Medulla oblongata (tissue), 1 donor: ENCODE measurements around the gene SASS6.
A peak's percentile ranks its signal among the peaks of the same experiment; 100 is the strongest.

Source experiments
- DNase-seq: peaks from one replicate; pipeline ENCODE4 v3.0.0-alpha.2; 2015; ENCODE audit errors: extremely low spot score

Gene SASS6, protein sequence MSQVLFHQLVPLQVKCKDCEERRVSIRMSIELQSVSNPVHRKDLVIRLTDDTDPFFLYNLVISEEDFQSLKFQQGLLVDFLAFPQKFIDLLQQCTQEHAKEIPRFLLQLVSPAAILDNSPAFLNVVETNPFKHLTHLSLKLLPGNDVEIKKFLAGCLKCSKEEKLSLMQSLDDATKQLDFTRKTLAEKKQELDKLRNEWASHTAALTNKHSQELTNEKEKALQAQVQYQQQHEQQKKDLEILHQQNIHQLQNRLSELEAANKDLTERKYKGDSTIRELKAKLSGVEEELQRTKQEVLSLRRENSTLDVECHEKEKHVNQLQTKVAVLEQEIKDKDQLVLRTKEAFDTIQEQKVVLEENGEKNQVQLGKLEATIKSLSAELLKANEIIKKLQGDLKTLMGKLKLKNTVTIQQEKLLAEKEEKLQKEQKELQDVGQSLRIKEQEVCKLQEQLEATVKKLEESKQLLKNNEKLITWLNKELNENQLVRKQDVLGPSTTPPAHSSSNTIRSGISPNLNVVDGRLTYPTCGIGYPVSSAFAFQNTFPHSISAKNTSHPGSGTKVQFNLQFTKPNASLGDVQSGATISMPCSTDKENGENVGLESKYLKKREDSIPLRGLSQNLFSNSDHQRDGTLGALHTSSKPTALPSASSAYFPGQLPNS

DNA sequence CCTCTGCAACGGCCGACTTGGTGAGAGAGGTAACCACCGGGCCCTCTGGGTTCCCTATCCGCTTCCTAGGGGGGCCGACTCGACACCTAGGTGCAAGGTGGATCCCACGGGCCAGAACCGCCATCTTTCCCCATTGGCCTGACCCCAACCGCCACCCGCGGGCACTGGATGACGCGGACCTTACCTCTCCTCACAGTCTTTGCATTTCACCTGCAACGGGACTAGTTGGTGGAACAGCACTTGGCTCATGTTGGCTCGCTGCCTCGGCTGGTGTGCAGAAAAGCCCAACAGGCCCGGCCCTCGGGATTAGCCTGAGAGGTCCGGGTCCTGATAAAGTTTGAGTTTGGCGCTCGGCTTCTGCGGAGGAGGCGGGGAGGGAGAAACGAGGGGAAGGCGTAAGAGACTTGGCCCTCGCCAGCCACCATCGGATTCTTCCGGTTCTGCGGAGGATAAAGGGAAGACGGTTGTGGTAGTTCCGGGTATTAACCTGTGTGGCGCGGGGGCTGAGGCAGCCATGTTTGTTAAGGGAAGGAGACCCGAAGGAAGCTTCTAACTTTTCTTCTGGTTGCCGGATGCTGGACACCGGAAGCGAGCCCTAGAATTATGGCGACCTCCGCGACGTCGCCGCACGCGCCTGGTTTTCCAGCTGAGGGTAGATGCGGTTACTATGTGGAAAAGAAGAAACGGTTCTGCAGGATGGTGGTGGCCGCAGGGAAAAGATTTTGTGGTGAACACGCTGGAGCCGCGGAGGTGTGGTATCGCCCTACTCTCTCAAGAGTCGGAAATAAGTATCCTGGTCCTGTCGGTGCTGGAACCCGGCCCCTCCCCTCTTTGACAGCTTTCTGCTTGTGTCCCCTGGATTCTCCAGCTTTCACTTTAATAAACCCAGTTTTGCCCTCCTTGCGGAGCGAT is at the start of gene SASS6, which contains the start of gene TRMT13:
Gene SASS6, minus strand, starts transcription at position 365 of the 912 bp plus-strand sequence. Its CDS starts 116 bp downstream, at position 249.
Gene TRMT13, plus strand, starts transcription at position 598 of the 912 bp plus-strand sequence. Its CDS starts 6 bp downstream, at position 604.
- DNase-seq: peak; percentile 99

DNA sequence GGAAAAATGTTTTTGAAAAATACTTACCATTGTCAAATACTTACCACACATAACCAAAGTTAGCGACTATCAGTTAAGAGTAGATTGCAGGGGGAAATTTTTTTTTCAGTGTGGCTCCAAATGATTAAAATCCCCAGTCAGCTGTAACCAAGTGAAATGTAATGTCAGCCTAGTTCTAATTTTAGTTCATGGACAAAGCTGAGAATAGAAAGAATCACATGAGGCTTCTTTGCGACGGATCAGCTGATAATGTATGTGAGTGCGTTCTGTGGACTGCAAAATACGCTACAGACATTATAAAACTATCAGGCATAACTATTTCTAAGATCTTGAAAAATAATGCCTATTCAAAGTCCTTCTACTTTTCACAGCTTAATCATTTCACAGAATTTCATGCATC is 45.4 kb upstream of the SASS6 start, which contains the start of gene LRRC39:
Gene LRRC39, minus strand, starts transcription at position 166 of the 400 bp plus-strand sequence. CDS start 9,740 bp downstream, outside the sequence.
- DNase-seq: no peak

DNA sequence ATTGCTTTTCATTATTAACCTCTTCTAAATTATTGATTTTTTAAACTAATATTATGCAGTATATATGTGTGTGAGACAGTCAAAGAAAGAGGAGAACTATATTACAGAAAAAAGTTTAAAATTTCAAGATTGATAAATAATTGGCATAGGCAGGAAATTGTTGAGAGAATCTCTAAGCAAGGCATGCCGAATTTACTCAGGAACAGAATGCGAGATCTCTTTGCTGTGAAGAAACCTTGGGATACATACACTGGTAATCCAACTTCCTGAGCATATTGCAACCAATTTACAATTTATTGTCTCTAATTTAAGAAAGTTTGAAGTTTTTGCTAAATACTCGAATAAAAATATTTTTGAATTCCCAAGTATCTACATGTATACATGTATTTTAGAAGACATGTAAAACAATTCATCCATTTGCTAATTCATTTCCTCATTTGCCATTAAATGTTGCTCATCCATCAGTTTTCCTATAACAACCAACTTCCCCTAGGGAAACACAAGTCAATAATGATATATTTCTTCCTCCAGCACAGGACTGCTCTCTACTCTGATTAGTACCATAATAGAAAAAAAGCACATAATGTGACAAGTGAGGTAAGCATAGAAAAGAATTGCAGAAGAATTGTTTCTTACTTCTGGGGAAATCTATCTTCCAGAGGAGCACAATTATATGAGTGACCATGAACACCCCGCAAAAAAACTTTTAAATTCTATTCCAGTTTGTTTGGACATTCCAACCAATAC is 44.7 kb upstream of the SASS6 start:
- DNase-seq: no peak

DNA sequence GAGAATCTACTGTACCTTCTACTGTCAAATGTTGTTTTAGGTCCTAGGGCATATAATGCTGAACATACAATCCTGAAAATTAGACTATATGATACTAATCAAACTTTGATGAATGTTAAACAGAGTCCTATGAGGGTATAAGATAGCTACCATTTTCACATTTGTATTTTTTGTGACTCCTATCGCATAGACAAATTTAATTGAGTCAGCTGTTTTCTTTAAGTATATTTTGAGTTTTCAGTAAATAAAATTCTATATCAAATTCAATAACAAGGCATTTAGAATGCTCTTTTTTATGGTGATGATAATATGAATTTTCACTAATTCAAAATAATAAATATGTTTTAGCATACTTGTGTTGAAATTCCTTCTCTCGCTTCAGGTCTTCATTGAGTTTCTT is 35.3 kb upstream of the SASS6 start:
- DNase-seq: no peak

DNA sequence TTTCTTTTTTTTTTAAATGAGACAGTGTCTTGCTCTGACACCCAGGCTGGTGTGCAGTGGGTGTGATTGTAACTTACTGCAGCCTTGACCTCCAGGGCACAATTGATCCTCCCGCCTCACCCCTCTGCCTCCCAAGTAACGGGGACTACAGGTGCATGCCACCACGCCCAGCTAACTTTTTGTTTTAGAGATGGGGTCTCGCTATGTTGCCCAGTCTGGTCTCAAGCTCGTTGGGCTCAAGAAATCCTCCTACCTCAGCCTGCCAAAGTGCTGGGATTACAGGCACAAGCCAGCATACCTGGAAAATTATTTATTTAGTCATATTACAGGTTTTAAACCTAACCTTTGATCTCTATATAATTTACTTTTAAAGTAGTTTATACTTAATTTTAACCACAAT is 32.0 kb upstream of the SASS6 start:
- DNase-seq: no peak

DNA sequence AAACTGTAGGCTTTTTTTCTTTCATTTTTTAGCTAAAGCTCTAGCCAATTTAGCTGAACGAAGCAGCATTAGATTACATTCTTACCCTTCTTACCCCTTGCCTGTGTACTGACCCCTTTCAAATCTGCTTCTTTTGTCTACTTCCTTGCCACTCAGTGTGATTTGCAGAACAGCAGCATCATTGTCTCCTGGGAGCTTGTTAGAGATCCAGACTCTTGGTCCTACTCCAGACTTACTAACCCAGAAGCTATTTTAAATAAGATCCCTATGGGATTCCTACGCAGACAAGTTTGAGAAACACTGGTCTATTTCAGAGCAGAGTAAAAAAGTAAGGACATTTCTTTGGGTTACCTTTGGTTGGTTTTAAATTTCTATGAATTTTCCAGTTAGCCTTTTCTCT is 31.5 kb upstream of the SASS6 start:
- DNase-seq: peak; percentile 56

DNA sequence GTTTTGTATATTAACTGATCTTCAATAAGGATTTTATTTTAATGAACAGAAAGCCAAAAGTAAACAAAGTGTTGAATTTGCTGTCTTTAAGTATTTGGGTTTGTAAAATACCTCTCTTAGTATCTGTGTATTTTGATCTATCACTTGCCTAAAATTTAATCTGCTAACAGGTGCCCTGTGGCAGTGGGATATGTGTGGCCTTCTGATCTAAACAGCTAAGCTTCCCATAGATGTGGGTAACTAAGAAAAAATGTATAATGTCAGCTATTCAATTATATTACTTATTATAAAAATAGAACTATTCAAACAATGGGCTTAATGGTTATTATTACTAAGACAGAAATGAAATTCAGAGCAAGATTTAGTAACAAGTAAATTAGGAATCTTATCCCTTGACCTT is 30.2 kb upstream of the SASS6 start:
- DNase-seq: no peak

DNA sequence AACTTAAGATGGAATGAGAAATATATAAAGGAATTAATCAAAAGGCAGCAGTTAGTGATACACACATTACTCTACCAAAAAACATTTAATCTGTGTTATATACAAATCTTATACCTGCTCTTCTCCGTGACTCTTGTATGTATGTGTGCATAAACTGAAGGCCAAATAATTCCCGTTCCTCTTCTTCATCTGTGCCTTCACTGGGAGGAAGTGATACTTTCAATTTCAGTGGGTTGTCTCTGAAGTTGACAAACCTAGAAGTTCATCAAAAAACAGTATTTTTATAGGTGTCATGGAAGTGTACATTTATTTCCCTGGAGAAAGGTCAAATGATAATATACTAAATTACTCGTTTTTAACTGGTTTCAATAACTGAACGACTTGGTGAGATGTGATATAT is 19.5 kb upstream of the SASS6 start:
- DNase-seq: peak; percentile 25

DNA sequence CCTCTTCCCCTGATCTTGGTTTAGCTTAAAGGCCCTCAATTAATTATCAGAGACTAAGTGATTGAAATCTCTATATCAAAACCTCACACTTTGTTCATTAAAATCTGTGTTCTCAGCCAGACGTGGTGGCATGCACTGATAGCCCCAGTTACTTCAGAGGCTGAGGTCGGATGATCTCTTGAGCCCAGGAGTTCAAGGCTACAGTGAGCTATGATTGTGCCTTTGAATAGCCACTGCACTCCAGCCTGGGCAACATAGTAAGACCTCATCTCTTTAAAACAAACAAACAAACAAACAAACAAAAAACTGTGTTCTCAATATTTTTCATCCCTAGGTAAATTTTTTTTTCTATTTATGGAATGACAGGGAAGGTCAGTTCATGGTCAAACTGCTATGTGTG is 18.9 kb upstream of the SASS6 start:
- DNase-seq: no peak

DNA sequence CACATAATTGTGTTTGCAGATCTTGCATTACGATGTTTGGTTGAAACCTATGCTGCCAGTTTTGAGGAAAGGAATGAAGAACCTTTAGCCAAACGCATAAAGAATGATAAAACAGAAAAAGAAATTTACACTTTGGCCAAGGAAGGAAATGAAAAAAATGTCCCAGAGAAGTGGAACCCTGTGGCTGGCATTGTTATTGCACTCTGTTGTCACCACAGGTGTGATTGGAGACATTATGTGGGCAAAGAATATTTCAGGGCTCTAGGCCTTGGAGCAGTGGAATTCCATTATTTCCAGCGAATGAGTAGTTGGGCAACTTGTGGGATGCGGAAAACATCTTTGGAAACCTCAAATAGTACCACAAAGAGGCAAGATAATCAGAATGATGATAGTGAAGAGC is 15.1 kb upstream of the SASS6 start:
- DNase-seq: no peak

DNA sequence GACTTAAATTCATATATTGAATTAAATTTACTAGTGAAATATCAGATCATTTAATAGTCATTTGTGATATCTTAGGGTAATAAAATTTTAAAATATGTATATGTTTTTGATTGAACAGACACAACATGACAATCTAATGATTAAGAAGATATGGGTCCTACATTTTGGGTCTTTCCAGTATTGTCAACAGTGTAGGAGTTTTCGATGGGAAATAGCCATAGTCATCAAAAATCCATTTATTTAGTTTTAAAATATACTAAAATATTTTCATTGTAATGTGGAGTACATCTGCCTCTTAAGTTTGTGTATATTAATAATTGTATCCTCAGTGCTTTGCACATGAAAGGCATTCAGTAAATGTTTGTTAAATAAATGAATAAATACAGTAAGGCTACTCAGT is 14.2 kb upstream of the SASS6 start:
- no peak for DNase-seq

DNA sequence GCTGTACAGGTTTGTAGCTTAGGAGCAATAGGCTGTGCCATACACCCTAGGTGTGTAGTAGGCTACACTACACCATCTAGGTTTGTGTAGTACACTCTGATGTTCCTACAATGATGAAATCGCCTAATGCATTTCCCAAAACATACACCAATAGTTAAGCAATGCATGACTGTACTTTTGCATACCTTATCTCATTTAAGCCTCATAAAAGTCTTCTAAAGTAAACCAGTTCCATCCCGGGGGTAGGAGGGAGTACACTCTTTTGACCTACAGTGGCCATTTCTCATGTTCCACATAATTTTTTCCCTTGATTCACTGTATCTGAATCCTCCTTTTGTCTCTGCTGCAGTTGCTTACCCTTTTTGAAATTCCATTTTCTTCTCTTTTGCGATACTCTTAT is 12.4 kb upstream of the SASS6 start:
- no peak for DNase-seq

DNA sequence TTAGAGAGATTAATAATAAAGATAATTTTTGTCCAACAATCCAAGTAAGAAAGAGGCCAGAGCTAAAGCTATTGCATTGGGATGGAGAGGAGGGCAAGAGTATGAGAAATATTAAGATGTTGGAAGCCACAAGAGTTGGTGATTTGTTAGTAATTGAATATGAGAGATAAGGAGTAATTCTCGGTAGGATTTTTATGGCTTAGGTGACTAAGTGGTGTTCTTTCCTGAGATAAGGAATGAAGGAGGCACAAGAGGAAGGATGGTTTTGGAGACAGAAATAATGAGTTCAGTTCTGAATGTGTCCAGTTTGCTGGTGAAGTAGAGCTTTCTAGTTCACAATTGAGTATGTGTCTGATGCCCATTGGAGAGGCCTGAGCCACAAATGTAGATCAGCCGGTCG is 9.6 kb upstream of the SASS6 start:
- DNase-seq: no peak

DNA sequence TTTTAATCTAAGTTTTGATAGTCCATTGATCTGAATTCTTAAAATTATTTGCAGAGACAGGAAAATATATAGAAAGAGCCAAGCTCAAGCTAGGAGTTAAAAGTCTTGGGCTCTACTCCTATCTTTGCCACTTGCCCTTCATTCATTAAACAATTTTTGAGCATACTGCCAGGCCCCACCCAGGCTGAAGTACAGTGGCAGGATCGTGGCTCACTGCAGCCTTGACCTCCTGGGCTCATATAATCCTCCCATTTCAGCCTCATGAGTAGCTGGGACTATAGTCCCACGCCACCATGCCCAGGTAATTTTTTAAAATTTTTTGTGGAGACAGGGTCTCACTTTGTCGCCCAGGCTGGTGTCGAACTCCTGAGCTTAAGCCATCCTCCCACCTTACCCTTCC is 8.5 kb upstream of the SASS6 start:
- no peak for DNase-seq

DNA sequence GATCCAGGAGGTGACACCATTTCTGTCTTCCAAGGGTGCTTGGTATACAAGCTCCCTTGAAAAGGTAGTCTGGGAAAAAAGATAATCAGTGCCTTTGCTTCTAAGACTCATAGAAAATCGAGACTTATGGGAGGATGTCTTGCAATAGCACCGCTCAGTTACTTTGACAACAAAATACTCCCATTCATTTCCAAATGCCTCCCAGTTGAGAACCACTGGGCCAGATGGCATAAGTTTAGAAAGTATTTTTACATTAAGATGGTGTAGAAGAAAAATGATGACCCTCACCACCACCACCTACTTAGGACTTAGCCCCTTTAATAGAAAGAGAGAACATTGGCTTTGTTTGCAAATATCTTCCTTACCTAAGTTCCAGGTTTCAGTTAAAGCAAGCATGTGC is 4.9 kb upstream of the SASS6 start:
- no peak for DNase-seq

DNA sequence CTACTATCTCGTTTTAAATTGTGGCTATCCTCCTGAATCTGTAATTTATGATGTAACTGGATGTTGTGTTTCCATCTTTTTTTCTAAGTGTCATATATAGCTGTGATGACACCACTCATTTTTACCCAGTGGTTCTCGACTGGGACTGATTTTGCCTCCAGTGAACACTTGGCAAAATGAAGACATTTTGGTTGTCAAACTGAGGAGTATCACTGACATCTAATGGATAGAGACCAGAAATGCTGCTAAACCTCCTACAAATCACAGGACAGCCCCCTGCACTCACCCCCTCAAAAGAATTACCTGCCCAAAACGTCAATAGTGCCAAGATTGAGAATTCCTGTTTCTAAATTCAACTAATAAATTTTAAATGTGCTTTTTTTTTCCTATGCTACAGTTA is 2.1 kb upstream of the SASS6 start:
- peak; percentile 8 for DNase-seq

DNA sequence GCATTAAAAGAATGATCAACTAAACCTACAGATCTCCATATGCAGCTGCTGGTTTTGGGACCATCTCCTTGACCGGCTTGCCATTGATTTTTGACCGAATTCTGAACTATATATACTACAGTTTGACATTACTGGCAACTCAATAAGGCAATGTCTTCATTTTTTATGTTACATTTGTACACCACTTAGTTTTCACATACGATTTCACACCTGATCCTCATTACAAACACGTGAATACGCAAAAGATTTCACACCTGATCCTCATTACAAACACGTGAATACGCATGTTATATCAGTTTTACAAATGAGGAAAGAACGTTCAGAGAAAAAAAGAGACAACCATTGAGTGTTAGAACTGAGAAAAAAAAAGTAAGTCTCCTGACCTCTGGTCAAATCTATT is 1.1 kb downstream of the SASS6 start:
- no peak for DNase-seq

DNA sequence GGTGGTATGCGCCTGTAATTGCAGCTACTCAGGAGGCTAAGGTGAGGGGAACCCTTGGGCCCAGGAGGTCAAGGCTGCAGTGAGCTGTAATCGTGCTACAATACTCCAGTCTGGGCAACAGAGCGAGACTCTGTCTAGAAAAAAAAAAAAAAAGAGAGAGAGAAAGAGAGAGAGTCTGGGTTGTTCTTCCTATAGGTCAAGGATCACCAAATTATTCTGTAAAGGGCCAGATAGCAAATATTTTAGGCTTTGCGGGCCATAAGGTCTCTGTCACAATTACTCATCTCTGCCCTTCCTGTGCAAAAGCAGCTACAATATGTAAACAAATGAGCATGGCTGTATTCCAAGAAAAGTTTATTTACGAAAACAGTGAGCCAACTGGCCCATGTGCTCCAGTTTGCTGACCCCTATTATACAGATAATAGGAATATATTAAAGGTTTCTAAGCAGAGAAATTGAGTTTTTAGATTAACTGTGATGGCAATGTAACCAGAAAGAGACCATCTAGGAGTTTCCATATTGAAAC is 2.1 kb downstream of the SASS6 start:
- DNase-seq: no peak

DNA sequence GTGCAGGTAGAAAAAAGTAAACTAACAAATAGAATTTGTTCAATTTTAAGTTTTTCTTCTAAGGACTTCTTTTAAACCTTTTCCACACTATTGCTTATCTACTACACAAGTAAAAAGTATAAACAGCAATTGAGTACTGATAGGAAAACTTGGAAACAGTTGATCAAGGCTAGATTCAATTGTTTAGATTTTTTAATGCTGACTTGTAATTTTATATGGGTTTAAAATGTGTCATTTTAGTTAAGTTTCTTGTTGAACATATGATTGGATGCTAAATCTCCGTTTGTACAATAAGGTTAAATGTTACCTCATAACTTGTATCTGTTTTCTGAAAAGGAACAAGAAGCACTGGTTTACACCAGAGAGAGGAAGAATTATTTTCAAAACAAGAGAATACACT is 5.5 kb downstream of the SASS6 start:
- DNase-seq: no peak

DNA sequence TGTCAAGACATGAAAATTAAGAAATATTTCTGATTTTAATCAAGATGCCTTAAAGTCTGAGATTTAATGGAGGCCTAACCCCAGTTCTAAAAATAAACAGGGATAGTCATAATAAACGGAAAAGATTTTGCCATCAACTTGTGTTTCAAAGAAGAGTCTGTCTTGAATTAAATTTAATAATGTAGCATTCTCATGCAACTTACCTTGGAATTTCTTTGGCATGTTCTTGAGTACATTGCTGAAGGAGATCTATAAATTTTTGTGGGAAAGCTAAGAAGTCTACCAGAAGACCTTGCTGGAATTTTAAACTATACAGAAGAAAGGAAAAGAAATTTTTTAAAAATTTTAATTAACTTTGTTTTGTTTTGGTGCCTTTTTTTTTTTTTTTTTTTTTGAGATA is 10.6 kb downstream of the SASS6 start:
- no peak for DNase-seq

DNA sequence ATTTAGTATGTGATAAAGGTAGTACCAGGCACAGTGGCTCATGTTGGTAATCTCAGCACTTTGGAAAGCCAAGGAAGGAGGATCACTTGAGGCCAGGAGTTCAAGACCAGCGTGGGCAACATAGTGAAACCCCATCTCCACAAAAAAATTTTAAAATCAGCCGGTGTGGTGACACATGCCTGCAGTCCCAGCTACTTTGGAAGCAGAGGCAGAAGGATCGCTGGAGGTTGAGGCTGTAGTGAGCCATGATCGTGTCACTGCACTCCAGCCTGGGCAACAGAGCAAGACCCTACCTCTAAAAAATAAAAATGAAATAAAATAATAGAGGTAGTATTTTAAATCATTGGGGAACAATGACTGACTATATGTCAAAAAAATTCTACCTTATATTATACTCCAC is 17.2 kb downstream of the SASS6 start:
- DNase-seq: no peak
